ENCODE data around the gene GOSR1. TPM values are rescaled to one million over a fixed set of nuclear protein-coding genes. Genes with fewer than 3 reads are reported as not detected.

GOSR1 gene
- total and polyA plus RNA-seq, 2 experiments from 2014 or later = 24.6 to 30.0 TPM

- DNase-seq (ENCODE audit: low read depth in 1 of 2, low spot score in 1 of 2) = no peak
- H3K27ac ChIP-seq = no peak overlapping the region
- H3K4me3 ChIP-seq = no peak overlapping the region
- peaks cover 7% of the 10 kb centered on the region for H3K4me1 ChIP-seq (ENCODE audit: low read depth)
- H3K27me3 ChIP-seq = no peaks in the 10 kb centered on the region
- H3K36me3 ChIP-seq = peaks cover 11% of the 10 kb centered on the region
- no peak for TF ChIP-seq CTCF (IDR thresholded peaks at IDR 0.05; ENCODE audit: low read depth, low read length)
- H3K9me3 ChIP-seq (ENCODE audit: low read depth) = no peaks in the 10 kb centered on the region
These were observed 8.7 kb upstream of the GOSR1 start for GRCh38 chr17:30468465-30468864.

GRCh38 chr17:30472238-30472890 is 4.8 kb upstream of the GOSR1 start:
- H3K36me3 ChIP-seq = no peaks in the 10 kb centered on the region
- H3K27ac ChIP-seq = no peak overlapping the region
- TF ChIP-seq CTCF (IDR thresholded peaks at IDR 0.05; ENCODE audit: low read depth, low read length) = no peak
- peak in 1 of 2 donors; percentile 59 for DNase-seq (ENCODE audit: low read depth in 1 of 2, low spot score in 1 of 2)
- peaks cover 11% of the 10 kb centered on the region for H3K4me1 ChIP-seq (ENCODE audit: low read depth)
- no peaks in the 10 kb centered on the region for H3K27me3 ChIP-seq
- H3K4me3 ChIP-seq = no peak overlapping the region
- H3K9me3 ChIP-seq (ENCODE audit: low read depth) = no peaks in the 10 kb centered on the region

GRCh38 chr17:30475206-30475605 is 2.0 kb upstream of the GOSR1 start:
- no peak for DNase-seq (ENCODE audit: low read depth in 1 of 2, low spot score in 1 of 2)

GRCh38 chr17:30476726-30477082 is 504 bp upstream of the GOSR1 start:
- Histone ChIP-seq H3K27ac (peak overlapping the region; percentile 98), H3K4me3 (peak overlapping the region; percentile 86), H3K9me3 (ENCODE audit: low read depth) (no peaks in the 10 kb centered on the region), H3K36me3 (peaks cover 12% of the 10 kb centered on the region), H3K27me3 (no peaks in the 10 kb centered on the region), H3K4me1 (ENCODE audit: low read depth) (peaks cover 11% of the 10 kb centered on the region)
- no peak for TF ChIP-seq CTCF (IDR thresholded peaks at IDR 0.05; ENCODE audit: low read depth, low read length)
- DNase-seq (ENCODE audit: low read depth in 1 of 2, low spot score in 1 of 2) = peak; percentile 7 to 33

More at GRCh38 chr17:30475206-30475605, 2.0 kb upstream of the GOSR1 start:
- Histone ChIP-seq H3K9me3 (ENCODE audit: low read depth) (no peaks in the 10 kb centered on the region), H3K36me3 (peaks cover 5% of the 10 kb centered on the region), H3K27ac (no peak overlapping the region), H3K4me1 (ENCODE audit: low read depth) (peaks cover 11% of the 10 kb centered on the region), H3K4me3 (no peak overlapping the region), H3K27me3 (no peaks in the 10 kb centered on the region)
- no peak for TF ChIP-seq CTCF (IDR thresholded peaks at IDR 0.05; ENCODE audit: low read depth, low read length)

GRCh38 chr17:30477774-30478115 is 537 bp downstream of the GOSR1 start:
- Histone ChIP-seq H3K4me3 (peak overlapping the region; percentile 86), H3K36me3 (peaks cover 15% of the 10 kb centered on the region), H3K27me3 (no peaks in the 10 kb centered on the region), H3K9me3 (ENCODE audit: low read depth) (no peaks in the 10 kb centered on the region), H3K4me1 (ENCODE audit: low read depth) (peaks cover 5% of the 10 kb centered on the region), H3K27ac (peak overlapping the region; percentile 98)
- no peak for TF ChIP-seq CTCF (IDR thresholded peaks at IDR 0.05; ENCODE audit: low read depth, low read length)
- DNase-seq (ENCODE audit: low read depth in 1 of 2, low spot score in 1 of 2) = peak in 1 of 2 donors; percentile 27

Data from cardiac muscle cell (in vitro differentiated cells and primary cell).